ENCODE measurements around the gene LRRC46.

- TF ChIP-seq POLR2A (IDR thresholded peaks at IDR 0.05; ENCODE audit: low read depth, low read length) = no peak
- TF ChIP-seq TAF1 (IDR thresholded peaks at IDR 0.05; ENCODE audit: low read depth, low read length) = no peak
- no peak for TF ChIP-seq SPI1 (IDR thresholded peaks at IDR 0.05; ENCODE audit: low read depth, low read length)
- TF ChIP-seq POLR2AphosphoS5 (IDR thresholded peaks at IDR 0.05; ENCODE audit: low read depth, low read length) = no peak
- no peak for TF ChIP-seq POU2F2 (IDR thresholded peaks at IDR 0.05; ENCODE audit: low read depth, low read length)
Measured at GRCh38 chr17:47836601-47837000, 5.1 kb downstream of the LRRC46 start.

Data from GM12891 (cell line).